Trophoblast cell (in vitro differentiated cells and primary cell): ENCODE data around the gene TXNRD2.

ENCODE experiments used
- DNase-seq, 2 donors: peaks; one replicate each; pipeline ENCODE4 v3.0.0-alpha.2; 2016
- H2AFZ ChIP-seq: 2 replicates; pipeline ENCODE4 v1.6.1; 2013; ENCODE audit warnings: low read length, moderate library complexity, mild to moderate bottlenecking; ENCODE audit not compliant: insufficient read depth, poor library complexity
- H2AK5ac ChIP-seq: 2 replicates; pipeline ENCODE4 v1.6.1; 2013; ENCODE audit warnings: mild to moderate bottlenecking, low read length
- H2BK120ac ChIP-seq: 2 replicates; pipeline ENCODE4 v1.6.1; 2013; ENCODE audit warnings: low read length, mild to moderate bottlenecking, moderate library complexity; ENCODE audit not compliant: insufficient read depth, poor library complexity
- H2BK12ac ChIP-seq: 2 replicates; pipeline ENCODE4 v1.6.1; 2013; ENCODE audit warnings: mild to moderate bottlenecking, low read length, moderate library complexity
- H2BK5ac ChIP-seq: 2 replicates; pipeline ENCODE4 v1.6.1; 2013; ENCODE audit warnings: low read length, low read depth, moderate library complexity, mild to moderate bottlenecking; ENCODE audit not compliant: poor library complexity
- H3K14ac ChIP-seq: 2 replicates; pipeline ENCODE4 v1.6.1; 2013; ENCODE audit warnings: mild to moderate bottlenecking, low read length
- H3K18ac ChIP-seq: 2 replicates; pipeline ENCODE4 v1.6.1; 2013; ENCODE audit warnings: mild to moderate bottlenecking, low read length
- H3K23ac ChIP-seq: 2 replicates; pipeline ENCODE4 v1.6.1; 2013; ENCODE audit warnings: low read length
- H3K27ac ChIP-seq: 2 replicates; pipeline ENCODE4 v1.5.1; 2013; ENCODE audit warnings: low read depth, mild to moderate bottlenecking, inconsistent platforms, low read length, moderate library complexity
- H3K27me3 ChIP-seq: 2 replicates; pipeline ENCODE4 v1.6.1; 2013; ENCODE audit warnings: inconsistent platforms, mild to moderate bottlenecking, low read length, moderate library complexity; ENCODE audit not compliant: insufficient read depth
- H3K36me3 ChIP-seq, 2 experiments: 1 replicate in 1 of 2; 2 replicates in 1 of 2; pipeline ENCODE4 v1.6.1; 2013; ENCODE audit warnings: low read length in 2 of 2, mild to moderate bottlenecking in 2 of 2, moderate library complexity in 1 of 2; ENCODE audit not compliant: insufficient read depth in 2 of 2, control insufficient read depth in 1 of 2
- H3K4ac ChIP-seq: 2 replicates; pipeline ENCODE4 v1.6.1; 2013; ENCODE audit warnings: low read depth, mild to moderate bottlenecking, low read length, moderate library complexity
- H3K4me1 ChIP-seq, 2 experiments: 1 replicate in 1 of 2; 2 replicates in 1 of 2; pipeline ENCODE4 v1.6.1; 2013; ENCODE audit warnings: low read length in 2 of 2, mild to moderate bottlenecking in 2 of 2, moderate library complexity in 1 of 2; ENCODE audit not compliant: insufficient read depth in 2 of 2, control insufficient read depth in 1 of 2
- H3K4me2 ChIP-seq: 2 replicates; pipeline ENCODE4 v1.6.1; 2013; ENCODE audit warnings: inconsistent platforms, mild to moderate bottlenecking, low read length, moderate library complexity
- H3K4me3 ChIP-seq: 2 replicates; pipeline ENCODE4 v1.5.1; 2013; ENCODE audit warnings: mild to moderate bottlenecking, low read depth, low read length, inconsistent platforms
- H3K79me1 ChIP-seq: one replicate; pipeline ENCODE4 v1.6.1; 2013; ENCODE audit warnings: low read length
- H3K79me2 ChIP-seq: 2 replicates; pipeline ENCODE4 v1.6.1; 2013; ENCODE audit warnings: low read length, mild to moderate bottlenecking; ENCODE audit not compliant: control insufficient read depth, insufficient read depth, poor library complexity
- H3K9ac ChIP-seq: 2 replicates; pipeline ENCODE4 v1.6.1; 2013; ENCODE audit warnings: mild to moderate bottlenecking, low read length
- H3K9me3 ChIP-seq: 2 replicates; pipeline ENCODE4 v1.6.1; 2013; ENCODE audit warnings: low read depth, mild to moderate bottlenecking, control low read depth, inconsistent platforms, low read length; ENCODE audit not compliant: insufficient read depth
- H4K12ac ChIP-seq: 2 replicates; pipeline ENCODE4 v1.6.1; 2013; ENCODE audit warnings: low read depth, mild to moderate bottlenecking, low read length, moderate library complexity
- H4K8ac ChIP-seq: 2 replicates; pipeline ENCODE4 v1.6.1; 2013; ENCODE audit warnings: low read depth, mild to moderate bottlenecking, low read length, moderate library complexity
- H4K91ac ChIP-seq: one replicate; pipeline ENCODE4 v1.6.1; 2013; ENCODE audit warnings: low read depth, mild to moderate bottlenecking, low read length, moderate library complexity
- WGBS: extraction: QIAGEN DNeasy Blood & Tissue Kit; methylation state at CpG from one replicate; pipeline ENCODE4 v1.1.7; 2013; ENCODE audit warnings: missing lambda C conversion rate; ENCODE audit not compliant: insufficient read length, insufficient coverage; ENCODE audit errors: extremely low coverage; 5-methylcytosine and 5-hydroxymethylcytosine counted together

Gene TXNRD2

DNA sequence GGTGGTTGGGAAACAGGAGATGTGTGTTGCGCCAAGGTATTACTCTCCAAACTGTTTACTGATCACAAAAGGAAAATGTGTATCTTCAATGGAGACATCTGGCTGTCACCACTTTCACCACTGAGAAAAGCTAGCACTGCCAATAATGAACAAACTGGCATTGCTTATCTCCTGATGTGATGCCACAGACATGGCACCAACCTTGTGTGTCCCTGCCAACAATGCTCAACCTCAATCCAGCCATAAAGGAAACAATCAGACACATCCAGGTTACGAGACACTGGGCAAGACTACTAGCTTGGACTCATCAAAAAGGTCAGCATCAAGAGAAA lies 115.0 kb downstream of the TXNRD2 start:
- H3K4me2 ChIP-seq: no peak overlapping the region
- peaks cover 12 to 16% of the 10 kb centered on the region in 2 experiments for H3K4me1 ChIP-seq
- H4K12ac ChIP-seq: no peak overlapping the region
- no peaks in the 10 kb centered on the region for H3K27me3 ChIP-seq
- no peak overlapping the region for H3K9ac ChIP-seq
- no peak overlapping the region for H4K8ac ChIP-seq
- no peak overlapping the region for H2AK5ac ChIP-seq
- H2AFZ ChIP-seq: no peak overlapping the region
- no peaks in the 10 kb centered on the region for H3K79me2 ChIP-seq
- no peak for DNase-seq
- no peaks in the 10 kb centered on the region for H3K79me1 ChIP-seq
- no peak overlapping the region for H4K91ac ChIP-seq
- no peak overlapping the region for H3K18ac ChIP-seq
- H2BK5ac ChIP-seq: no peak overlapping the region
- H3K14ac ChIP-seq: no peak overlapping the region
- H3K4ac ChIP-seq: no peak overlapping the region
- no peaks in the 10 kb centered on the region for H3K9me3 ChIP-seq
- no CpG with 5 or more reads among the region's 2 CpGs for WGBS
- no peak overlapping the region for H3K27ac ChIP-seq
- no peak overlapping the region for H2BK120ac ChIP-seq
- H3K4me3 ChIP-seq: no peak overlapping the region
- no peaks in the 10 kb centered on the region for H3K36me3 ChIP-seq
- no peak overlapping the region for H3K23ac ChIP-seq
- H2BK12ac ChIP-seq: no peak overlapping the region

DNA sequence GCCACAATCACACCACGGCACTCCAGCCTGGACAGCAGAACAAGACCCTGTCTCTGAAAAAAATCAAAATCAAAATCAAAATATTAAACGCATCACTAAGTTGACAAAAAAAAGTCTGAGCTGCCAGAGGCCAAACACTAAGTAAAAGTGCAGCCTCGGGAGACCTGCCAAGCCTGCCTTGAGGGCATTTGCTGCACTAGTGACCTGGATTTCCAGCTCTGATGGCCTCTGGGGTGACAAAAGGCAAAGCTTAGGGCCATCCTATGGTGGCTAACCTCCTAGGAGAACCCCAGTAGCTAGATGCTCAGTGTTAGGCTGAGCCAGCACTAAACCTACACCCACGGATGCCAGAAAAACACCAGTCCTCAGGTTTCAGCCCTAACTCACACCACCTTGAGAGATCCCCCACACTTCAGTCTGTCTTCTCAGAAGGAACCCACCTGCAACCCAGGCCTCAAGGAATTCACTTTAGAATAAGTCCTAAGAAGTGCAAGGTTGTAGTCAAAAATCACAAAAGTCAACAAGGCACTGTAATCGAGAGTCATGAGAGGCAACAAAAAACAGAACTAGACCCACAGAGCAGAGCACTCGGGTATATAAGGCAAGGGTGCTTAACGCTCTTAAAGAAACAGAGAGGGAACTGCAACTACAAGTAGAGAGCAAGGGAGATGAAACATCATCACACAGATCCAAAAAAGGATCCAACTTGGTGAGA lies 115.6 kb downstream of the TXNRD2 start:
- Histone ChIP-seq H4K91ac (no peak overlapping the region), H3K27me3 (no peaks in the 10 kb centered on the region), H4K8ac (no peak overlapping the region), H3K79me1 (no peaks in the 10 kb centered on the region), H3K4me1 (peaks cover 12 to 16% of the 10 kb centered on the region in 2 experiments), H3K18ac (no peak overlapping the region), H2BK5ac (no peak overlapping the region), H3K9ac (no peak overlapping the region), H3K36me3 (no peaks in the 10 kb centered on the region), H2BK120ac (no peak overlapping the region), H3K14ac (no peak overlapping the region), H2BK12ac (no peak overlapping the region), H3K4me3 (no peak overlapping the region), H2AFZ (no peak overlapping the region), H3K4me2 (no peak overlapping the region), H3K79me2 (no peaks in the 10 kb centered on the region), H3K9me3 (no peaks in the 10 kb centered on the region), H2AK5ac (no peak overlapping the region), H3K27ac (no peak overlapping the region), H3K4ac (no peak overlapping the region), H4K12ac (no peak overlapping the region), H3K23ac (no peak overlapping the region)
- no CpG with 5 or more reads among the region's 7 CpGs for WGBS
- DNase-seq: no peak
